Measurements from ENCODE around the gene DHTKD1. TPM values are rescaled to one million over a fixed set of nuclear protein-coding genes. Genes with fewer than 3 reads are reported as not detected.

DHTKD1 gene
- total RNA-seq, 6 experiments from 2014 or later, result 10.2 to 15.1 (median 12.7) TPM

DNA sequence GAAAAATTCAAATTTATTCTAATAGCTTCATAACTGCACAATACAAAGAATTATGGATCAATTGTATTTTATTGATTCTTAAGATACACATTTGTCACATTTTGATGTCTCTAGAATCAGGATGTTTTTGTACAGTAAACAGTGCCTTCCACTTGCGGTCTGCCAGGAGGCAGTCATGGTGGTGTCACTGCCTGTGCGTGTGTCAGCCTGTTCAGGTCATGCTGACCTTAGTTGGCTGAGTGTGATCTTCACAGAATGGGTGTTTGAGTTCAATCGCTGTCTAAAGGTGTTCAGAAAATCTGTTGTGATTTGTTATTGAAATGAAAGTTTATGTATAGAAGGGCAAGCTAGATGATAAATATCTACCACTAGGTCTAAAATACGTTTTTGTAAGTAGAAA is 81.4 kb downstream of the DHTKD1 start:
- TF ChIP-seq, protein P1, sequence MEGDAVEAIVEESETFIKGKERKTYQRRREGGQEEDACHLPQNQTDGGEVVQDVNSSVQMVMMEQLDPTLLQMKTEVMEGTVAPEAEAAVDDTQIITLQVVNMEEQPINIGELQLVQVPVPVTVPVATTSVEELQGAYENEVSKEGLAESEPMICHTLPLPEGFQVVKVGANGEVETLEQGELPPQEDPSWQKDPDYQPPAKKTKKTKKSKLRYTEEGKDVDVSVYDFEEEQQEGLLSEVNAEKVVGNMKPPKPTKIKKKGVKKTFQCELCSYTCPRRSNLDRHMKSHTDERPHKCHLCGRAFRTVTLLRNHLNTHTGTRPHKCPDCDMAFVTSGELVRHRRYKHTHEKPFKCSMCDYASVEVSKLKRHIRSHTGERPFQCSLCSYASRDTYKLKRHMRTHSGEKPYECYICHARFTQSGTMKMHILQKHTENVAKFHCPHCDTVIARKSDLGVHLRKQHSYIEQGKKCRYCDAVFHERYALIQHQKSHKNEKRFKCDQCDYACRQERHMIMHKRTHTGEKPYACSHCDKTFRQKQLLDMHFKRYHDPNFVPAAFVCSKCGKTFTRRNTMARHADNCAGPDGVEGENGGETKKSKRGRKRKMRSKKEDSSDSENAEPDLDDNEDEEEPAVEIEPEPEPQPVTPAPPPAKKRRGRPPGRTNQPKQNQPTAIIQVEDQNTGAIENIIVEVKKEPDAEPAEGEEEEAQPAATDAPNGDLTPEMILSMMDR (IDR thresholded peaks at IDR 0.05), result no peak
- Mint-ChIP-seq H3K27ac (no peak overlapping the region), H3K9me3 (no peaks in the 10 kb centered on the region), H3K4me1 (ENCODE audit: low read depth) (peaks cover 6% of the 10 kb centered on the region; the same call in 1 of the 2 replicates), H3K27me3 (ENCODE audit: insufficient read depth) (no peaks in the 10 kb centered on the region), H3K4me3 (no peak overlapping the region), H3K36me3 (ENCODE audit: low read depth) (peaks cover 17% of the 10 kb centered on the region)
- no peak for DNase-seq

DNA sequence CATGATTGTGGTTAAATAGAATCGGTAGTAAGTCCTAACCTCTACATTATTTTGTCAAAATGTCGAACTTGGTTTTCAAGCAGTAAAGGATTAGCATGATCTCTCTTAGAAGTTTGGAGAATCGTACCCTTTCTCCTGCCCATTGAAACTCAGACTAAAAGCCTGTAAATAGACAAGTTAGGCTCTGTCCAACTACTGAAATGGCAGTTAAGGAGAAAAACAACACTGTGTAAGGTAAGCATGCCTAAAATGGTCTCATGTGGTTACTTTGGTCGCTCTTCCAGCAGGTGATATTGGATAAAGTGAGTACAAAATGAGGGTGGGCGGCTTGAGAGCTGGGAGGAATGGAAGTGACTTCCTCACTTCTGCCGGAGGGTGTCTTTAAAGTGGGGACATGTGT is 85.8 kb downstream of the DHTKD1 start:
- no peaks in the 10 kb centered on the region for H3K27me3 Mint-ChIP-seq (ENCODE audit: insufficient read depth)
- H3K9me3 Mint-ChIP-seq, result no peaks in the 10 kb centered on the region
- H3K4me1 Mint-ChIP-seq (ENCODE audit: low read depth), result peaks cover 6% of the 10 kb centered on the region; the same call in 1 of the 2 replicates
- peaks cover 19% of the 10 kb centered on the region for H3K36me3 Mint-ChIP-seq (ENCODE audit: low read depth)
- no peak overlapping the region for H3K4me3 Mint-ChIP-seq
- TF ChIP-seq, protein P1 (IDR thresholded peaks at IDR 0.05), result no peak
- no peak overlapping the region for H3K27ac Mint-ChIP-seq
- DNase-seq, result no peak

DNA sequence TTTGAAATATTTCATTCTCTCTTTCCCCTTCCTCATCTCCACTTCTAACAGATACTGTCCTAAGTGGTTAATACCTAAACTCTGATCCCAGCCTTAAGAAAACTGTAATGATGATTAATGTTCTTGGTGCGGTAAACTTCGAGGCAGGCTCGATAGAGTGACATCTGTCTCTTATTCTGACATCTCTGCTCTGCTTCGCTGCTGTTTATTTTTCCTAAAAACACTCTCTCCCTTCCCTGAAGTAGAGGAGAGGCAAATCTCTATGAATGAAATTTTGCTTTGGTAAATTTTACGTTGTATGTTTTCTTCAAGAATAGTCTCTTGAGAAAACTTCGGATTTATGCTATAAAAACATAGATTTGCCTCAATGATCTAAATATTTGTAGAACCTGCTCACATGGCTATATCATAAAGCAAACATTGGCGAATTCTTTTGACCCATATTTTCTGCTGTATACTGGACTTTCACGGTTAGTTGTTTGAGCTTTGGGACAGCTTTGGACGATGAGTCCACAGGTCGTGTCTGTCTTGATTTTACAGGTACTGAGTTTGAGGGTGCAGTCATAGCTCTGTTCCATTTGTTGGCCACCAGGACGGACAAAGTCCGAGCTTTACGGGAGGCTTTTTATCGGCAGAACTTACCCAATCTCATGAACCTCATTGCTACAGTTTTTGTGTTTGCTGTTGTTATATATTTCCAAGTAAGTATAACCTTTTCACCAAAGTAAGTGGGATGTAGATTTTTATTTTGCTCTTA is 87.8 kb downstream of the DHTKD1 start:
- Mint-ChIP-seq H3K4me3 (no peak overlapping the region), H3K27me3 (ENCODE audit: insufficient read depth) (no peaks in the 10 kb centered on the region), H3K4me1 (ENCODE audit: low read depth) (peaks cover 6% of the 10 kb centered on the region; the same call in 1 of the 2 replicates), H3K9me3 (no peaks in the 10 kb centered on the region), H3K36me3 (ENCODE audit: low read depth) (peaks cover 10% of the 10 kb centered on the region), H3K27ac (no peak overlapping the region)
- no peak for DNase-seq
- TF ChIP-seq, protein P1 (IDR thresholded peaks at IDR 0.05), result no peak

DNA sequence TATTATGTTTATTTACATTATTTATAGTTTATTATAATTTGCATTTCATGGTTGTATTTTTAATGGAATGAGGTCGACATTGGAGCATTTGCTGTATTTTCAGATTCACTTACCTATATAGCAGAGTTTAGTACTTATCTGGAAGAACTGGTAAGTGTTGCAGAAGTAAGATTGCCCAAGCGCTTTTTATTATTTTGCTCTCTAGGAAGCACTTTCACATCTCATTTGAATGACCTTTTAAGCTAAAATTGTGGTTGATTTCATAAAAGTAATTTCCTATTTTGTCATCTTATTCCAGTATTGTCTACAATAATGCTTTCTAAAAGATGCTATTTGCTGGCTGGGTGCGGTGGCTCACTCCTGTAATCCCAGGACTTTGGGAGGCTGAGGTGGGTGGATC is 89.4 kb downstream of the DHTKD1 start:
- peaks cover 6% of the 10 kb centered on the region; the same call in 1 of the 2 replicates for H3K4me1 Mint-ChIP-seq (ENCODE audit: low read depth)
- DNase-seq, result no peak
- no peaks in the 10 kb centered on the region for H3K27me3 Mint-ChIP-seq (ENCODE audit: insufficient read depth)
- no peak overlapping the region for H3K4me3 Mint-ChIP-seq
- H3K9me3 Mint-ChIP-seq, result no peaks in the 10 kb centered on the region
- TF ChIP-seq, protein P1 (IDR thresholded peaks at IDR 0.05), result no peak
- no peak overlapping the region for H3K27ac Mint-ChIP-seq
- peaks cover 10% of the 10 kb centered on the region for H3K36me3 Mint-ChIP-seq (ENCODE audit: low read depth)

DNA sequence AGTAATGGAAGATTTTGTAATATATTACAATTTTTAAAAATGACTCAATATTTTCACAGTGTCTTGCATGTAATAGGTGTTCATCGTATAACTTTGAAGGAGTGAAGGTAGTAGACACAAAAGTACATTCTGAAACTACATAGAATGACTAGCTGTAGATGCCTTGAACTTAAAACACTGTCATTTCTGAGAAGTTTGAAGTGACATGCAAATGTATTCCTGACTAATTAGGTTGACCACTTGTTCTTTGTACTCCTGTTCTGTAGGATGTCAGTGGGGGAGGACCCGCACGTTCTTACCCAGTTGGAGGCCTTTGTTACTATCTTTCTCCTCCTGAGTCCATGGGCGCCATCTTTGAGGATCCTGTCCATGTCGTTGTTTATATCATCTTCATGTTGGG is 91.9 kb downstream of the DHTKD1 start:
- H3K27ac Mint-ChIP-seq, result no peak overlapping the region
- peaks cover 14% of the 10 kb centered on the region for H3K36me3 Mint-ChIP-seq (ENCODE audit: low read depth)
- no peaks in the 10 kb centered on the region for H3K9me3 Mint-ChIP-seq
- no peaks in the 10 kb centered on the region for H3K4me1 Mint-ChIP-seq (ENCODE audit: low read depth)
- DNase-seq, result no peak
- TF ChIP-seq, protein P1 (IDR thresholded peaks at IDR 0.05), result no peak
- H3K4me3 Mint-ChIP-seq, result no peak overlapping the region
- H3K27me3 Mint-ChIP-seq (ENCODE audit: insufficient read depth), result peaks cover 1% of the 10 kb centered on the region; the same call in 1 of the 2 replicates

Data from HFFc6 (cell line).